Measurements from ENCODE around the gene PHRF1.
"Not testable (repeated sequence)": the region's sequence is repeated elsewhere in the genome, so short reads cannot be mapped to it uniquely, and the experiment has no call there.

Gene PHRF1

GRCh38 chr11:640021-640706 is 63.9 kb downstream of the PHRF1 start:
- Histone ChIP-seq H3K27ac (ENCODE audit: low read depth, low read length) (no peak overlapping the region), H3K79me2 (ENCODE audit: control insufficient read depth, insufficient read depth, low read length, unreplicated experiment) (no peaks in the 10 kb centered on the region), H3K4me1 (ENCODE audit: control insufficient read depth, insufficient read depth, low read length, unreplicated experiment) (peaks cover 8% of the 10 kb centered on the region), H3K4me3 (ENCODE audit: low read depth, low read length) (no peak overlapping the region), H2AFZ (ENCODE audit: low read length, unreplicated experiment) (no peak overlapping the region), H3K36me3 (ENCODE audit: insufficient read depth, low read length) (no peaks in the 10 kb centered on the region), H3K27me3 (ENCODE audit: insufficient read depth, low read length) (peaks cover 7% of the 10 kb centered on the region; the same call in 1 of the 2 replicates)

GRCh38 chr11:641806-642370 is 65.6 kb downstream of the PHRF1 start:
- no peak overlapping the region for H2AFZ ChIP-seq (ENCODE audit: low read length, unreplicated experiment)
- peaks cover 8% of the 10 kb centered on the region for H3K4me1 ChIP-seq (ENCODE audit: control insufficient read depth, insufficient read depth, low read length, unreplicated experiment)
- no peak overlapping the region for H3K27ac ChIP-seq (ENCODE audit: low read depth, low read length)
- no peak overlapping the region for H3K4me3 ChIP-seq (ENCODE audit: low read depth, low read length)
- H3K36me3 ChIP-seq (ENCODE audit: insufficient read depth, low read length) = no peaks in the 10 kb centered on the region
- peaks cover 7% of the 10 kb centered on the region; the same call in 1 of the 2 replicates for H3K27me3 ChIP-seq (ENCODE audit: insufficient read depth, low read length)
- no peaks in the 10 kb centered on the region for H3K79me2 ChIP-seq (ENCODE audit: control insufficient read depth, insufficient read depth, low read length, unreplicated experiment)

- Histone ChIP-seq H3K4me3 (ENCODE audit: low read depth, low read length) (no peak overlapping the region), H3K27ac (ENCODE audit: low read depth, low read length) (no peak overlapping the region), H3K4me1 (ENCODE audit: control insufficient read depth, insufficient read depth, low read length, unreplicated experiment) (peaks cover 8% of the 10 kb centered on the region), H3K27me3 (ENCODE audit: insufficient read depth, low read length) (no peaks in the 10 kb centered on the region), H3K36me3 (ENCODE audit: insufficient read depth, low read length) (no peaks in the 10 kb centered on the region), H2AFZ (ENCODE audit: low read length, unreplicated experiment) (no peak overlapping the region), H3K79me2 (ENCODE audit: control insufficient read depth, insufficient read depth, low read length, unreplicated experiment) (no peaks in the 10 kb centered on the region)
Observed at GRCh38 chr11:643366-643765, 67.1 kb downstream of the PHRF1 start.

- Histone ChIP-seq H3K27me3 (ENCODE audit: insufficient read depth, low read length) (no peaks in the 10 kb centered on the region), H3K27ac (ENCODE audit: low read depth, low read length) (no peak overlapping the region), H3K36me3 (ENCODE audit: insufficient read depth, low read length) (no peaks in the 10 kb centered on the region), H3K4me1 (ENCODE audit: control insufficient read depth, insufficient read depth, low read length, unreplicated experiment) (peaks cover 8% of the 10 kb centered on the region), H3K79me2 (ENCODE audit: control insufficient read depth, insufficient read depth, low read length, unreplicated experiment) (no peaks in the 10 kb centered on the region), H3K4me3 (ENCODE audit: low read depth, low read length) (no peak overlapping the region), H2AFZ (ENCODE audit: low read length, unreplicated experiment) (no peak overlapping the region)
Observed at GRCh38 chr11:643849-644738, 67.8 kb downstream of the PHRF1 start.

GRCh38 chr11:645536-645935 is 69.3 kb downstream of the PHRF1 start:
- Histone ChIP-seq H3K27ac (ENCODE audit: low read depth, low read length) (no peak overlapping the region), H3K4me3 (ENCODE audit: low read depth, low read length) (no peak overlapping the region), H3K79me2 (ENCODE audit: control insufficient read depth, insufficient read depth, low read length, unreplicated experiment) (no peaks in the 10 kb centered on the region), H3K36me3 (ENCODE audit: insufficient read depth, low read length) (no peaks in the 10 kb centered on the region), H3K4me1 (ENCODE audit: control insufficient read depth, insufficient read depth, low read length, unreplicated experiment) (peaks cover 6% of the 10 kb centered on the region), H2AFZ (ENCODE audit: low read length, unreplicated experiment) (no peak overlapping the region), H3K27me3 (ENCODE audit: insufficient read depth, low read length) (no peaks in the 10 kb centered on the region)

- H3K4me1 ChIP-seq (ENCODE audit: control insufficient read depth, insufficient read depth, low read length, unreplicated experiment) = no peaks in the 10 kb centered on the region
Observed at GRCh38 chr11:646214-646613, 69.9 kb downstream of the PHRF1 start.

GRCh38 chr11:647672-648158 is 71.4 kb downstream of the PHRF1 start:
- not testable (repeated sequence) for H3K27ac ChIP-seq (ENCODE audit: low read depth, low read length); H2AFZ ChIP-seq (ENCODE audit: low read length, unreplicated experiment); H3K4me1 ChIP-seq (ENCODE audit: control insufficient read depth, insufficient read depth, low read length, unreplicated experiment); H3K79me2 ChIP-seq (ENCODE audit: control insufficient read depth, insufficient read depth, low read length, unreplicated experiment); H3K4me3 ChIP-seq (ENCODE audit: low read depth, low read length); H3K27me3 ChIP-seq (ENCODE audit: insufficient read depth, low read length); H3K36me3 ChIP-seq (ENCODE audit: insufficient read depth, low read length)

More at GRCh38 chr11:646214-646613, 69.9 kb downstream of the PHRF1 start:
- no peak overlapping the region for H2AFZ ChIP-seq (ENCODE audit: low read length, unreplicated experiment)
- no peak overlapping the region for H3K27ac ChIP-seq (ENCODE audit: low read depth, low read length)
- H3K79me2 ChIP-seq (ENCODE audit: control insufficient read depth, insufficient read depth, low read length, unreplicated experiment) = no peaks in the 10 kb centered on the region
- no peak overlapping the region for H3K4me3 ChIP-seq (ENCODE audit: low read depth, low read length)
- H3K27me3 ChIP-seq (ENCODE audit: insufficient read depth, low read length) = no peaks in the 10 kb centered on the region
- H3K36me3 ChIP-seq (ENCODE audit: insufficient read depth, low read length) = no peaks in the 10 kb centered on the region

- no peak overlapping the region for H3K27ac ChIP-seq (ENCODE audit: low read depth, low read length)
- H3K4me1 ChIP-seq (ENCODE audit: control insufficient read depth, insufficient read depth, low read length, unreplicated experiment) = no peaks in the 10 kb centered on the region
- no peaks in the 10 kb centered on the region for H3K36me3 ChIP-seq (ENCODE audit: insufficient read depth, low read length)
- no peak overlapping the region for H2AFZ ChIP-seq (ENCODE audit: low read length, unreplicated experiment)
- no peak overlapping the region for H3K4me3 ChIP-seq (ENCODE audit: low read depth, low read length)
- H3K79me2 ChIP-seq (ENCODE audit: control insufficient read depth, insufficient read depth, low read length, unreplicated experiment) = no peaks in the 10 kb centered on the region
- no peaks in the 10 kb centered on the region for H3K27me3 ChIP-seq (ENCODE audit: insufficient read depth, low read length)
Observed at GRCh38 chr11:650482-650881, 74.2 kb downstream of the PHRF1 start.

GRCh38 chr11:653136-653535 is 76.9 kb downstream of the PHRF1 start:
- not testable (repeated sequence) for H3K27me3 ChIP-seq (ENCODE audit: insufficient read depth, low read length); H3K4me3 ChIP-seq (ENCODE audit: low read depth, low read length); H3K79me2 ChIP-seq (ENCODE audit: control insufficient read depth, insufficient read depth, low read length, unreplicated experiment); H3K4me1 ChIP-seq (ENCODE audit: control insufficient read depth, insufficient read depth, low read length, unreplicated experiment); H3K36me3 ChIP-seq (ENCODE audit: insufficient read depth, low read length); H3K27ac ChIP-seq (ENCODE audit: low read depth, low read length); H2AFZ ChIP-seq (ENCODE audit: low read length, unreplicated experiment)

- Histone ChIP-seq H3K36me3 (ENCODE audit: insufficient read depth, low read length) (no peaks in the 10 kb centered on the region), H3K27ac (ENCODE audit: low read depth, low read length) (no peak overlapping the region)
Observed at GRCh38 chr11:653837-654236, 77.6 kb downstream of the PHRF1 start.

More at GRCh38 chr11:653837-654236, 77.6 kb downstream of the PHRF1 start:
- H3K79me2 ChIP-seq (ENCODE audit: control insufficient read depth, insufficient read depth, low read length, unreplicated experiment) = no peaks in the 10 kb centered on the region
- no peak overlapping the region for H2AFZ ChIP-seq (ENCODE audit: low read length, unreplicated experiment)
- no peak overlapping the region for H3K4me3 ChIP-seq (ENCODE audit: low read depth, low read length)
- no peaks in the 10 kb centered on the region for H3K4me1 ChIP-seq (ENCODE audit: control insufficient read depth, insufficient read depth, low read length, unreplicated experiment)
- no peaks in the 10 kb centered on the region for H3K27me3 ChIP-seq (ENCODE audit: insufficient read depth, low read length)

Data from ACC112 (cell line).